SH-SY5Y (cell line): ENCODE results near the gene ROBO1.

Experiments used
- GATA2 ChIP-seq: IDR thresholded peaks from 2 replicates; pipeline ENCODE4 v1.6.1; 2011; ENCODE audit warnings: mild to moderate bottlenecking, low read depth, low read length
- GATA3 ChIP-seq: IDR thresholded peaks from 2 replicates; pipeline ENCODE4 v1.6.1; 2011; ENCODE audit warnings: low read depth, mild to moderate bottlenecking, low read length, moderate library complexity

DNA sequence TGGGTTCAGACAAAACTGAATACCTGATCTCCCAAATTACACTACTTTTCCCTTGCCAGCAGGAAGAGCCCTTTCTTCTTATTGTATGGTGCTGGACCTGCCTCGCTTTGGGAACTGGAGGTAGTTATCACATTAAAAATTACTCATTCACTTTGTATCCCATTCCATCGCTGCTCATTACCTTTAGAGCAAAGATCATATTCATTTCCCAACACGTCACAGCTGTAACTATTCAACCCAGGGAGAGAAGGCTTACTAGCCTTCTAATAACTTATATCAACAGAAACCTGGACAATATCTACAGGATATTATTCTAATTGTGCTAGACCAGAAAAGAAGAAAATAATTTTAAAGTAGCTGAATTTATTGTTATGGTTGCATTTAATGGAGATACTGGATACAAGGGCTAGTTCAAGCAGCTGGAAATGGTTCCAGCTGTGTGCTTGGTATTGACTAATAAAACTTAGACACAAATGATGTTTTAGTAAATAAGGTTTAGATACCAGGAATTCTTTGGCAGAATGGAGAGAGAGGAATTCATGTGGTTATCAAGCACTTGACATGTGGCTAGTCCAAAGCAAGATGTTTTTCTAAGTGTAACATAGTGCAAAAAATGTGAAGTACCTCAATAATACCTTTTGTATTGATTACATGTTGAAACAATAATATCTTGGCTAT, 656.3 kb downstream of the ROBO1 start:
- no peak for TF ChIP-seq GATA3
- no peak for TF ChIP-seq GATA2
